ENCODE data around the gene SEC14L6.
"Not testable (repeated sequence)": the region's sequence is repeated elsewhere in the genome, so short reads cannot be mapped to it uniquely, and the experiment has no call there.

Gene SEC14L6

GRCh38 chr22:30574095-30574981 lies 27.8 kb upstream of the SEC14L6 start, which contains the start of gene GAL3ST1:
Gene GAL3ST1, minus strand, starts transcription at chr22:30574665. Its CDS starts 17,273 bp downstream, at chr22:30557392.
- TF ChIP-seq CTCF (conservative IDR thresholded peaks at IDR 0.05; ENCODE audit: low read length) = no peak
- no peak within 1 kb of the TSS for H3K4me3 ChIP-seq (ENCODE audit: low read length)
- no peak for DNase-seq (ENCODE audit: low read depth)

GRCh38 chr22:30573594-30574094 lies 27.1 kb upstream of the SEC14L6 start:
- H3K4me3 ChIP-seq (ENCODE audit: low read length) = no peak overlapping the region
- TF ChIP-seq CTCF (conservative IDR thresholded peaks at IDR 0.05; ENCODE audit: low read length) = no peak
- DNase-seq (ENCODE audit: low read depth) = no peak

GRCh38 chr22:30572840-30573593 lies 26.5 kb upstream of the SEC14L6 start:
- H3K4me3 ChIP-seq (ENCODE audit: low read length) = no peak overlapping the region
- DNase-seq (ENCODE audit: low read depth) = no peak
- no peak for TF ChIP-seq CTCF (conservative IDR thresholded peaks at IDR 0.05; ENCODE audit: low read length)

GRCh38 chr22:30572210-30572609 lies 25.7 kb upstream of the SEC14L6 start:
- no peak overlapping the region for H3K4me3 ChIP-seq (ENCODE audit: low read length)
- no peak for DNase-seq (ENCODE audit: low read depth)
- no peak for TF ChIP-seq CTCF (conservative IDR thresholded peaks at IDR 0.05; ENCODE audit: low read length)

- DNase-seq (ENCODE audit: low read depth) = no peak
- TF ChIP-seq CTCF (conservative IDR thresholded peaks at IDR 0.05; ENCODE audit: low read length) = no peak
- H3K4me3 ChIP-seq (ENCODE audit: low read length) = no peak overlapping the region
Observed at GRCh38 chr22:30569674-30570202, 23.2 kb upstream of the SEC14L6 start.

GRCh38 chr22:30568137-30568805 lies 21.7 kb upstream of the SEC14L6 start:
- no peak for DNase-seq (ENCODE audit: low read depth)
- no peak for TF ChIP-seq CTCF (conservative IDR thresholded peaks at IDR 0.05; ENCODE audit: low read length)
- no peak overlapping the region for H3K4me3 ChIP-seq (ENCODE audit: low read length)

- H3K4me3 ChIP-seq (ENCODE audit: low read length); DNase-seq (ENCODE audit: low read depth): not testable (repeated sequence)
Observed at GRCh38 chr22:30567277-30567676, 20.7 kb upstream of the SEC14L6 start.

All from AG10803 (cell line).